Activated T-cell treated with anti-CD3 and anti-CD28 coated beads for 1 hour (primary cell): Measurements from ENCODE around the gene PACSIN2.
"Not testable (repeated sequence)": the region's sequence is repeated elsewhere in the genome, so short reads cannot be mapped to it uniquely, and the experiment has no call there.

ENCODE experiments used
- DNase-seq: peaks from one replicate; pipeline ENCODE4 v3.0.0-alpha.2; 2020; ENCODE audit warnings: low read depth

Gene PACSIN2

DNA sequence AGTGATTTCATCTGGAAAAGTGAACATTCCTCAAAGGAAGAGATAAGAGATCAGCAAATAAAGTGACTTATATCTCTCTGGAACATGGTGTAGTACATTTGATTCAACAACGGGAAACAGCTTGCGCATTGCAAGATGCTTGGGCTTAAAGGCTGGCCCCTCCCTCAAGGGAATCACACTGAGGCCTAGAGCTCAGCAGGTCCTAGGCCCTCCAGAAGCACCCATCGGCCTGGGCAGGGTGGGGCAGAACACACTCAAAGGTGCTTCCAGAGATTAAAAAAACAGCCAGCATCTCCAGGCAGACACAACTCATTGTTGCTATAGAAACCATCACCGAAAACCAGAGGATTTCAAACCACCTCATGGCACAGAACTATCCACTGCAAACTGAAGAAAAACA lies 88.8 kb downstream of the PACSIN2 start:
- DNase-seq: no peak

GRCh38 chr22:42925598-42925997 lies 89.4 kb downstream of the PACSIN2 start:
- no peak for DNase-seq

- not testable (repeated sequence) for DNase-seq
Observed at GRCh38 chr22:42925031-42925430, 89.9 kb downstream of the PACSIN2 start.

GRCh38 chr22:42924436-42924835 lies 90.5 kb downstream of the PACSIN2 start:
- DNase-seq: no peak

GRCh38 chr22:42922374-42923191 lies 92.4 kb downstream of the PACSIN2 start:
- no peak for DNase-seq

- DNase-seq: no peak
Observed at GRCh38 chr22:42920101-42920820, 94.7 kb downstream of the PACSIN2 start.

GRCh38 chr22:42919199-42919598 lies 95.8 kb downstream of the PACSIN2 start:
- no peak for DNase-seq

GRCh38 chr22:42918500-42918899 lies 96.4 kb downstream of the PACSIN2 start:
- DNase-seq: no peak

DNA sequence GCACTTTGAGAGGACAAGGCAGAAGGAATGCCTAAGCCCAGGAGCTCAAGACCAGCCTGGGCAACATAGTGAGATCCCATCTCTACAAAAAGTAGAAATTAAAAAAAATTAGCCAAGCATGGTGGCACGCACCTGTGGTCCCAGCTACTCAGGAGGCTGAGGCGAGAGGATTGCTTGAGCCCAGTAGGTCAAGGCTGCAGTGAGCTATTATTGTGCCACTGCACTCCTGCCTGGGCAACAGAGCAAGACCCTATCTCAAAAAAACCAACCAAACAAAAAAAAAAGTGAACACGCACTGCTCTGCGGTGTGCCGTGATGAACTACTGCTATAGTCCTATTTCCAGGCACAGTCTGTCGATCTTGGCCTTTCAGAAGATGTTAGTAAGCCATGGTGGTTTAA lies 97.6 kb downstream of the PACSIN2 start:
- DNase-seq: not testable (repeated sequence)

DNA sequence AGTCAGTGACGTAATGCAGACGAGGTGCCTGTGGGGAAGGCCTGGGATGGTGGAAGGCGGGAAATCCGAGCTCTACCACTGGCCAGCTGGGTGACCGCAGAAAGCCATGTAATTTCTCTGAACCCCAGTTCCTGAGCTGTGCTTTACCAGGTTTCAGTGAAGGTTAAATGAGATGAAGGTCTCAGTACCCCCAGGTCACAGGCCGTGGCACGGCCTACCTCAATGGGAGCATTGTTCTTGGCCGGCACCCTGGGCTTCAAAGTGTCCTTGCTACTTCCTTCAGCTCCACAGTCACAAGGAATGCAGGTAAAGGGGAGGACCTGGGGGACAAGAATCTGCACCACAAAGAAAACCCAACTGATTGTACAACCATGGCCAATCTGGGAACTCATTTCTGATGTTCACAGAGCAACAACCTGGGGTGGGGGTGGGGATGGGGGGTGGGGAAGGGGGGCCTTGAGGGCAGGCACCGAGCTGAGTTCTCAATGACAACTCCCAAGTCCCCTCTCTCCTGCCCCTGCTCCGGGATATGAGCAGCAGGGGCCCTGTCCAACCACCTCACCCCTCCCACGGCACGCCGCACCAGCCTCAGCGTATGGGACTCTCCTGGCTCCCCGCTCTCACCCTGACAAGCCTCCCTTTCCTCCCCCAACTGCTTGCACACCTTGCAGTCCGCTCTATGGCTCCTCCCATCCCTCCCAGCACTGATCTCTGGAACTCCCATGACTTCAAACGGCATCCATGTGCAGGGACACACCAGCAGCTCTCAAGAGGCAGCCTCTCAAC lies 98.8 kb downstream of the PACSIN2 start:
- no peak for DNase-seq

- no peak for DNase-seq
Observed at GRCh38 chr22:42914511-42915076, 100.4 kb downstream of the PACSIN2 start.

DNA sequence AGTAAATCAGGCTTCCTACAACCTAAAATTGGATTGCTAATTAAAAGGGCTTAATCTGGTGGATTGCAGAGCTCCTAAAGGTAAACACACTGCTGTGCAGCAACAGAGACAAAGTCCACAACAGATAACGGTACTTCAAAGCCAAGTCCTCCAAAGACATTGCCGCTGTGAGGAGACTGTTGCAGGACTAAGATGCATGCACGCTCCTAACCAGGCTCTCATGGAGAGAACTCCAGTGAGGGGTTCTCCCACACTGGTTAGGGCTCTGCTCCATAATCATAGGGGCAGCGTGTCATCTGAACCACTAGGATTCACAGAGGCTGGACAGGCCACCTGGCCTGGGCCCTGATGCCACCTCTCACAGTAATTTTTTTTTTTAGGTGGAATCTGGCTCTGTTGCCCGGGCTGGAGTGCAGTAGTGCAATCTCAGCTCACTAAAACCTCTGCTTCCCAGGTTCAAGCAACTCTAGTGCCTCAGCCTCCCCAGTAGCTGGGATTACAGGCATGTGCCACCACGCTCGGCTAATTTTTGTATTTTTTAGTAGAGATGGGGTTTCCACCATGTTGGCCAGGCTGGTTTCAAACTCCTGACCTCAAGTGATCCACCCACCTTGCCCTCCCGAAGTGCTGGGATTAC lies 101.0 kb downstream of the PACSIN2 start:
- DNase-seq: no peak

DNA sequence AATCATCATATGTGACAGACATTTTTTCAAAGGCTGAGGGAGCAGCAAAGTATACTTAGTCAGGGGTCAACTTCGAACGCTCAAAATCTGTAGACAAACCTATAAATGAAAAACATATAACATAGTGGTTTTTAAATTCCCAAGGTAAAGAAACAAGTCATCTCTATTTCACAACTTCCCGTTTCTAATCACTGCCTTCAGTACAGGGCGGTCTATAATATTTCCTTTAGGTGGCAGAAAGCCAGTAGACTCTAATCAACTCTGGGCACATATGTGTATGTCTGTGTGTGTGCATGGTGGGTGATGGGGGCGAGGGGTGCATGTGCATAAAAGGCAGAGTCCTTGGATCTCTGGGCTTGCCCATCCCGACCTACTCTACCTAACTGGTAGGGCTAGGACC lies 102.9 kb downstream of the PACSIN2 start:
- no peak for DNase-seq

- DNase-seq: no peak
Observed at GRCh38 chr22:42910221-42910942, 104.6 kb downstream of the PACSIN2 start.

- no peak for DNase-seq
Observed at GRCh38 chr22:42909363-42910058, 105.4 kb downstream of the PACSIN2 start.

- no peak for DNase-seq
Observed at GRCh38 chr22:42908374-42908746, 106.6 kb downstream of the PACSIN2 start.

DNA sequence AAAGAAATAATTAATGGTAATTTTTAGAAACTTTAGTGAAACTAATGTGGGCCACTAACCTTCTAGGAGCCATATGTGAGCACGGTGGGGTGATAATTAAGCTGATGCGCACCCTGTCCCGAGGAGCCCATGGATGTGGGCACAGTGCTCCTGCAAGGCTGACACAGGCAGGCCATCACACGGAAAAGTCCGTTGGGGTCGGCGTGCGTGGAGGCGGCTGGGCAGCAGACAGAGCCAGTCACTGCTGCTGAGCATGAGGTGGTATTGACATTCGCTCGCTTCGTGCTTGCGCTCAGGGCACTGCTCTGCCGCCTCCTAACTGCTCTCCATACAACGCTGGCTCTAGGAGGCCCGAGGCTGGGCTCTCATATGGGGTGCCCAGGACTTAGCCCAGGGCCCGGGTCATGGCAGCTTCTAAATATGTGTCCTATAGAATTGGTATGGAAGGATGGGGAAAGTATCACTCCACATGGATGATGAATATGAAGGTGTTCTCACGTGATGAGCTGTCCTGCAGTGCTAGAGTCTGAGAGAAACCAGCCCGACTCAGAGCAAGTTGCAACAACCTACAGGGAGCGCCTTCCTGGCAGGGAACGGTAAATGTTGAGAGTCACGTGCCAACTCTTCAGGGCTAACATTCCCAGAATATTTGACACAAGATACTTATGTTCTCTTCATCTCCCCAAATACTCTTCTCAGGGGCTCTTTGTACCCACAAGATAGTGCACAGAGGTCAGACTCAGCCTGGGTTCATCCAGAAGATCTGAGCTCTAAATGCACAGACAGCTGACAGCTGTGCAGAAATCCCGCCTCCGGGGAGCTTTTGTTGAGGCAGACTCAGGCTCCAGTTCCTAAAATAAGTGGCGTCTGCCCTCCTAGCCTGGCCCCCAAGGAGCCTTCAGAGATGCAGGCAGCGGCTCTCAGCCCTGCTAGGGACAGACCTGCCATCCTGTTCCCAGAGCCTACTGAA lies 107.3 kb downstream of the PACSIN2 start:
- DNase-seq: no peak

DNA sequence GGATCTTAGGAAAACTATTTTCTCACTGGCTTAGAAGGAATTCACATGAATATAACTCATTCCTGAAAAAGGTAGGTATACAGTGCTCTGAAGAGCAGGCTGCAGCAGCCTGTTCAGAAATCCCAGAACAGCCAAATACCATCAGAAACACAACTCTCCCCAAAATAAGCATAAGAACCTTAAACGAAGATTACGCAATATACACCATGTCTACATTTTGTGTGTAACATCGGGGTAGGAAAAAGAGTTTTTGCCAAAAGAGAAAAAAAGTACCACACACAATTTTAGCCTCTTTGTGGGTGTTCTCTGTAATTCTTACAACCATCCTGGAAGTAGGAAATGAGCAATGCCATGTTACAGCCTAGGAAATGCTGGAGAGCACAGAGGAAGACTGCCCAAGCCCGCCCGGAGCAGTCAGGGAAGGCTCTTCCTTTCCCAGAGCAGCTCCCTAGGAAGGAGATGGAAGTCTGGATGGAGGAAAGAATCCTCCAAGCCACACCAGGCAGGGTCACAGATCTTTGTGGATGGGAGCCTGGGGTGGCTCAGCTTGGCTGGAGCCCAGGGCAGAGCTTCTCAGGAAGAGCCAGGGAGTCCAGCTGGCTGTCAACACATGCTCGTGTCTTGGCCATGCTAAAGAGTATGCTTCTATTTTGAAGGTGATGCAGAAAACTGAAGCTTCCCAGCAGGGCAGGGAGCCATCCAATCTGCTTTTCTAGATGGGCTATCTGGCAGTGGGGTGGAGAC lies 108.2 kb downstream of the PACSIN2 start:
- no peak for DNase-seq
